HG02571 (cell line): ENCODE results near the gene MYLIP.

Experiments
- ATAC-seq: cut with Tn5 transposase; IDR thresholded peaks from one replicate; pipeline ENCODE4 v1.9.1; 2021; ENCODE audit warnings: mild to moderate bottlenecking, moderate library complexity; ENCODE audit not compliant: unreplicated experiment

MYLIP gene

DNA sequence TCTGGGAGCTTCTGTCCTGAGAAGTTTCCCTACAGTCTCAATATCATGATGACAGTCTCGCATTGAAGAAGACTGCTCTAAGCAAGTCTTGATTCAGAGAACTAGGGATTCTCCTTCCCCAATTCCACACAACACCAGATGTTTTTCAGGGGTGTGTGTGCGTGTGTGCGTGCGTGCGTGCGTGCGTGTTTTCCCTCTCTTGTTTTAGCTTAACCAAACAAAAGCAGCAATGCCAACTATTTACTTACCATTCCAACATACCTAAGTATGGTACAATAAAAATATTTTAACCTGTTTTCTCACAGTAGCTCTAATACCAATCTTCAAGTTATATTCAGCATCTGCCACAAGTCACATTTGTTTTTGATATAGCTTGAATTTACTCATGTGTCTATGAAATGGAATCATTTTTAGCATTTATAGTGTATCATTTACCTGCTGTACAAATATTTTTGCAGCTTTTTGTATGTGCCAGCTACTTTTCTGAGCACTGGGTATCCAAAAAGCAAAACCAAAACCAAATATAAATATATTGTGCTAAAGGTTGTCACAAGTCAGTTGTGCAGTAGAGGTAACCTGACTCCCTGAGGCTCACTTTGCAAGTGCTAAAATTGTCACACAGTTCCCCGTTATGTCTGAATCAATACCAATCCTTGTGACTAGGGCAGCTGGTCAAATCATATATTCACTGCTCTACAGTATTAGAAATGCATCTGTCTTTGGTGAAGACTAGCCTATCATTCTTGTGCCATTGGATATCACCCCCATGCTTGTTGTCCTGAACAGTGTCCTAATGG, 21.7 kb upstream of the MYLIP start:
- no peak for ATAC-seq

DNA sequence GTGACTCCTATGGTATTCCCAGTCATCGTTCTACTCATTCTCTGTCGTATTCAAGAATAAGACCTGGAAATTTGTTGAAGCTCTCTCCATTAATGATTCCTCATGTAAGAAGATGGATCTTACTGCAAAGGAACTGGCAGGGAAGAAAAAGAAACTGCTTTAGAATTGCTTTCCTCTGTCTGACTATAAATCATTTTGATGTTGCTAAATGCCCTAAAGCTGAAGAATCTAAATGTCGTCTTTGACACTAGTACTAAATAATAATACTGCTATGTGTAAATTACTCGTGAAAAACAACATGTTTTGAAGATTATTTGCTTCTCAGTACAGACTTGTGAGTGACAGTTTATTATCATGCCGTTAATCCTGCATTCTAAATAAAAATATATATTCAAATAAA, 20.5 kb upstream of the MYLIP start:
- no peak for ATAC-seq

DNA sequence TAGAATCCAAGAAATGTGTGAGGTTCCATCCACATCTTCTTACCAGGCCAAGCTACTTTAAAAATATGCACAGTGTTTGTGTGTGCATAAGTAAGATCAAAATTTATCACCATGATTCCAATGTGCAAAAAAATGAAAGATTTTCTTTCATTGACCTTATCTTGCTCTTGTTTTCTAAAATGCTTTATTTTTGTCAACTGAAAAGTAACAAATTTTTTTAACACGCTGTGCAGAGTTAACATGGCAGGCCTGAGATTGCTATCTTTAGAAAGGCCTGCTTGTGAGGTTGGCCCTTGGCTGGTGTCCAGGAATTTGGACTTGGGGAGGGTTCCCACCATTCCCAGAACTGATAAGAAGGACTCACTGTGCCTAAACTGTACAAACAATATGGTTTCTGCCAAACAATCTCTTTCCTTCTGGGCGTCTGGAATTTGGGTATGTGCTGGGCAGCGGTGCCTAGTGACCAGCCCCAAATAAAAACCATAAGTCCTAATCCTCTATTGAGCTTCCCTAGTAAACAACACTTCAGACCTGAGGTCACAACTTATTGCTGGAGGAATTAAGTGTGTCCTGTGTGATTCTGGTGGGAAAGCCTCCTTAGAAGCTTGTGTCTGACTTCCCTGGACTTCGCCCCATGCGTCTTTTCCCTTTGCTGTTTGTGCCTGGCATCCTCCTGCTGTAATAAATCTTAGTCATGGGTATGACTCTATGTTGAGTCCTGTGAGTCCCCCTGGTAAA, 19.8 kb upstream of the MYLIP start:
- no peak for ATAC-seq

DNA sequence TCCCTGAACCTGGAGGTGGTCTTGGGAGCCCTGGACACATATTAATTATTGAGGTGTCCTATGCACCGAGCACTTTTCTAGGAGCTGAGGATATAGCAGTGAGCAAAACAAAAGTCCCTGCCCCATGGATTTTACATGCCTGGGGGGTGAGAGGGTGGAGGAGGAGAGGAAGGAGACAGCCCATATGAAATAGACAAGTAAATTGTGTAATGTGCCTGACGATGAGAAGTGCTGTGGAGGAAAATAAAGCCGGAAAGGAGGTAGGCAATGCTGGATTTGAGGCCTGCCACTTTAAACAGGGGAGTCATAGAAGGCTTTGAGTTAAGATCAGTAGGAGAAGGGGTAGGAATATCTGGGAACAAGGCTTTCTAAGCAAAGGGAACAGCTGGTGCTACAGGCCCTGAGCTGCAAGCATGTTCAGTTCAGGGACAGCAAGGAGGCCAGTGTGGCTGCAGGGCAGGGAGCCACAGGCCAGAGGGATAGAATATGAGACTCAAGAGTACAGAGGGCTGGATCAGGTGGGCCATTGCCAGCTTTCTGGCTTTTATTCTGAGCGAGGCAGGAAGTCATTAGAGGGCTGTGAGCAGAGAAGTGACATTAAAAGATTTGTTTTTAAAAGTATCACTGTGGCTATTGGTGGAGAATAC, 19.1 kb upstream of the MYLIP start:
- ATAC-seq = no peak

- ATAC-seq = no peak
These were observed 10.1 kb upstream of the MYLIP start for GRCh38 chr6:16118825-16119224.

- no peak for ATAC-seq
These were observed 7.5 kb upstream of the MYLIP start for GRCh38 chr6:16121339-16121738.

GRCh38 chr6:16122197-16122596, 6.7 kb upstream of the MYLIP start:
- ATAC-seq = no peak

DNA sequence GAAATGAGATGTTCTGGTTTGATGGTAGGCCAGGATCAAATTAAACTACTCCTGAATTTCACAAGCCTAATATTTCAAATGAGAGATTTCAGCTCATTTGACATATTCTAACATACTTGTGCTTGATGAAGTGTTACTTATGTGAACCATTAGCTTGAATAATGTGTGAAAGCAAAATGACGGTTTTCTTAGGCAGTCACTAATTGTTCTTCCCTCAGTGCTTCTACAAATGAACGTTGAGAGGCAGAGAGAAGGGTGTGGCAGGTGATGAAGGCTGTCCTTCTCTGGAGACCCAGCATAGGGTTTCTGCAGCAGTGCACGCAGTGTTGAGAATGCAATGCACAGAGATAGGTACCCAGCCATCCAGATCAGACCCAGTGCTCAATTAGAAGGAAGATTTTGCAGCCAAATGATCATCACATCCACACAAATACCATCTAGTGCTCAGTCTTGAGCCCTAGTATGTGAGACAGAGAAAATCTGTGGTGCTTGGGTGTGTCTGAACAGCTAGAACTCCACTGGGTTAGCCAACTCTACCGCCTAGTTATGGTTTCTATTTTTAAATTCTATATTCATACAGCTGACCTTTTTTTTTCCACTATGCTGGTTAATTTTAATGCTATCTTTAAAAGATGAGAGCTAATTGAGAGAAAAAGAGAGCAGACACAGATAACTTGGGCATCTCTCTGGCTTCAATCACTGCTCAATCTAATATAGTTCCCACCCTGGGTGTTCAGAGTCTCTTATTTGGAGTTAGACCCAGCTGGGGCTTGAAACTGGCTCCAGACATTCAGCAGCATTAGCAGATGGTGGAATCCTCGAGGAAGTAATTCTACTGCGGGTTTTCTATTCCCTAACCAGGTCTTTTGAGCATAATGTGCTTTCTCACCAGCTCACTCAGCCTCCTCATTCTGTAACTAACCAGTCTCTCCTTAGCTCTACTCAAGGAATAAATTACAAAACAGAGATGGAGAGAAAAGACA, 4.4 kb upstream of the MYLIP start:
- ATAC-seq = no peak

DNA sequence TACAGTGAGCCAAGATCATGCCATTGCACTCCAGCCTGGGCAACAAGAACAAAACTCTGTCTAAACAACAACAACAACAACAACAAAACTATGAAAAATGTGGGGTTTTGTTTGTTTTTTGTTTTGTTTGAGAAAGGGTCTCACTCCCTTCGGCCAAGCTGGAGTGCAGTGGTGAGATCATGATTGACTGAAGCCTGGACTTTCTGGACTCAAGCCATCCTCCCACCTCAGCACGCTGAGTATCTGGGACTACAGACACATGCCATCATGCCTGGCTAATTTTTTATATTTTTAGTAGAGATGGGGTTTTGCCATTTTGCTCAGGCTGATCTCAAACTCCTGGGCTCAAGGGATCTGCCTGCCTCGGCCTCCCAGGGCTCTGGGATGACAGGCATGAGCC, 2.8 kb upstream of the MYLIP start:
- no peak for ATAC-seq

DNA sequence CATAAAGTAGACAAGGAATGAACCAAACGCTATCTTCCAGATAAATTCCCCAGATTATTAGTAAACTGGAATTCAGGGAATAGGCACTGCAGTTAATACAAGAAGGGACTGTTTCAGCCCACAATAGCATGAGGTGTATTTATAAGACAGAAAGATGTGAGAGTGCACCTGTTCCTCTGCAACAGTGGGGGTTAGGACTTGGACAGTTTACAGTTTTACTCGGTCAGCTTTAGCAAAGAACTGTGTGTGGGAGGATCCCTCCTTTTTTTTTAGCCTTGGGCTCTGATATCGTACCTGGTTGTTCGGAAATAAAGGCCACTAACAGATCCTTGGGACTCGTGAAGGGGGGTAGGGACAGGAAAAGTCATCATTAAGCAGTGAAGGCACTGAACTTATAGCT, 2.0 kb upstream of the MYLIP start:
- ATAC-seq = no peak

- ATAC-seq = no peak
These were observed 1.4 kb upstream of the MYLIP start for GRCh38 chr6:16127471-16127870.

- no peak for ATAC-seq
These were observed 926 bp downstream of the MYLIP start for GRCh38 chr6:16129623-16130401.

DNA sequence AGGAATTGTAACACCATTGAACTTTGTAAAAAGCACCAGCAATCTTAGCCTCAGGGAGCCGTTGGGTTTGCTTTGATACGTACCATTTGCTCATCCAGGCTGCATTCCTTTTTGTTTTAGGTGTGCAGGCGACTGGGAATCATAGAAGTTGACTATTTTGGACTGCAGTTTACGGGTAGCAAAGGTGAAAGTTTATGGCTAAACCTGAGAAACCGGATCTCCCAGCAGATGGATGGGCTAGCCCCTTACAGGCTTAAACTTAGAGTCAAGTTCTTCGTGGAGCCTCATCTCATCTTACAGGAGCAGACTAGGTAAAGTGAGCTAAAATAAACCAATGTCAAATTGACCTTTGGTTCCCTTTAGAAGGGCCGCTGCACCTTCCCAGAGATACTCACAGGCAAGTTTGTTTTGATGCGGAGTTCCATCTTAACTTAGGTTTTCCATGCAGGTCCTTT, 1.6 kb downstream of the MYLIP start:
- no peak for ATAC-seq

DNA sequence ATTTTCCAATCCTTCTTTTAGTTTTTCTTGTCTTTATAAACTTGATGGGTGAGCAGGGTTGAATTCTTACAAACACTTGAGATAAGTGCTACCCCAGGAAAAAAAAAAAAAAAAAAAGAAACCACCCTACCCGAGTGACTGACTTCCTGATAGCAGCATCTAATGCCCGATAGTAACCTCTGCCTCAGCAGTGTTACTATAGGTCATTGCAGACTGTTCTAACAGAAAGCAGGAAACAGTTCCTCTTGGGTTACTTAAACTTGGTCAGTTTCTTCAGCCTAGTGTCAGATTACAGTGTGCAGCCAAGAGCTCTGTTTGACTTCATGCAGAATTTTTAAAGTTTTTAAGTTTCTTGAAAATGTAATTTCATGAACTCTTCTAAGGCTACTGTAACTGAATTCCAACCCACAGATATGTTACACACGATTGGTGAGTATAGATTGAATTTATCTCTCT, 2.1 kb downstream of the MYLIP start:
- peak; percentile 49 for ATAC-seq

GRCh38 chr6:16132909-16133308, 4.0 kb downstream of the MYLIP start:
- ATAC-seq = no peak

- ATAC-seq = no peak
These were observed 5.5 kb downstream of the MYLIP start for GRCh38 chr6:16134430-16134829.

GRCh38 chr6:16135066-16135465, 6.2 kb downstream of the MYLIP start:
- no peak for ATAC-seq

- ATAC-seq = no peak
These were observed 7.2 kb downstream of the MYLIP start for GRCh38 chr6:16136091-16136490.

GRCh38 chr6:16136621-16137450, 8.0 kb downstream of the MYLIP start:
- no peak for ATAC-seq
